GM23338 (cell line): ENCODE results near the gene STK16. TPM values are rescaled to one million over a fixed set of nuclear protein-coding genes. Genes with fewer than 3 reads are reported as not detected.

Experiments
- ATAC-seq: fragments of 200-7000 bp; cut with Tn5 transposase; 3 replicates; pipeline ENCODE4 v1.9.1; 2020
- DNase-seq: peaks from one replicate; pipeline ENCODE4 v3.0.0-alpha.2; 2015; ENCODE audit warnings: low spot score
- H2AFZ ChIP-seq: fragments of 200-600 bp; sonication (generic); 2 replicates; pipeline ENCODE4 v1.8.0; 2016; ENCODE audit warnings: antibody characterized with exemption, mild to moderate bottlenecking, moderate library complexity
- H3F3A ChIP-seq: fragments of 200-600 bp; sonication (generic); replicated peaks from 2 replicates; pipeline ENCODE4 v1.8.0; 2017; ENCODE audit warnings: antibody characterized with exemption, mixed run types, low read depth
- H3K27ac ChIP-seq: fragments of 200-600 bp; sonication (generic); 2 replicates; pipeline ENCODE4 v1.6.1; 2016; ENCODE audit warnings: low read depth
- H3K27me3 ChIP-seq: fragments of 200-600 bp; sonication (generic); 2 replicates; pipeline ENCODE4 v1.8.0; 2016; ENCODE audit warnings: mild to moderate bottlenecking, mixed run types, moderate library complexity; ENCODE audit not compliant: insufficient read depth
- H3K36me3 ChIP-seq: fragments of 200-600 bp; sonication (generic); 2 replicates; pipeline ENCODE4 v1.8.0; 2016; ENCODE audit warnings: mild to moderate bottlenecking; ENCODE audit not compliant: insufficient read depth
- H3K4me1 ChIP-seq: fragments of 200-600 bp; sonication (generic); 2 replicates; pipeline ENCODE4 v1.8.0; 2016; ENCODE audit warnings: mild to moderate bottlenecking, moderate library complexity; ENCODE audit not compliant: insufficient read depth
- H3K4me2 ChIP-seq: fragments of 200-600 bp; sonication (generic); 2 replicates; pipeline ENCODE4 v1.7.1; 2017; ENCODE audit warnings: mixed run types
- H3K4me3 ChIP-seq: fragments of 200-600 bp; sonication (generic); 2 replicates; pipeline ENCODE4 v1.6.1; 2016; ENCODE audit warnings: mixed run types
- H3K79me2 ChIP-seq: fragments of 200-600 bp; sonication (generic); replicated peaks from 2 replicates; pipeline ENCODE4 v1.8.0; 2017; ENCODE audit warnings: mild to moderate bottlenecking; ENCODE audit not compliant: insufficient read depth
- H3K9me2 ChIP-seq: fragments of 200-600 bp; sonication (generic); 2 replicates; pipeline ENCODE4 v1.8.0; 2017; ENCODE audit not compliant: insufficient read depth
- H4K20me1 ChIP-seq: fragments of 200-600 bp; sonication (generic); replicated peaks from 2 replicates; pipeline ENCODE4 v1.8.0; 2017; ENCODE audit warnings: mild to moderate bottlenecking; ENCODE audit not compliant: insufficient read depth
- H3K27ac Mint-ChIP-seq: 2 replicates; pipeline ENCODE4 v1.8.0; 2020; ENCODE audit warnings: inconsistent platforms, mild to moderate bottlenecking, moderate library complexity, mixed read lengths
- H3K27me3 Mint-ChIP-seq: 3 replicates; pipeline ENCODE4 v1.8.0; 2022; ENCODE audit warnings: low read depth, mild to moderate bottlenecking, moderate library complexity, mixed read lengths, inconsistent platforms; ENCODE audit not compliant: insufficient read depth, poor library complexity
- H3K36me3 Mint-ChIP-seq: 3 replicates; pipeline ENCODE4 v1.8.0; 2021; ENCODE audit warnings: low read depth, mild to moderate bottlenecking, inconsistent platforms, moderate library complexity, mixed read lengths
- H3K4me1 Mint-ChIP-seq: 3 replicates; pipeline ENCODE4 v1.8.0; 2020; ENCODE audit warnings: mild to moderate bottlenecking, inconsistent platforms, mixed read lengths
- H3K4me3 Mint-ChIP-seq: 3 replicates; pipeline ENCODE4 v1.8.0; 2021; ENCODE audit warnings: moderate library complexity, mild to moderate bottlenecking, inconsistent platforms, mixed read lengths
- H3K9me3 Mint-ChIP-seq: 3 replicates; pipeline ENCODE4 v1.8.0; 2020; ENCODE audit warnings: moderate library complexity, mild to moderate bottlenecking, inconsistent platforms, mixed read lengths
- CTCF ChIP-seq, 2 experiments: fragments of 200-600 bp in 1 of 2; sonication (generic) in 1 of 2; conservative IDR thresholded peaks; 2 replicates each; pipeline versions ENCODE4 v1.5.1 to v1.6.1; 2016 to 2017; ENCODE audit warnings: antibody characterized with exemption in 2 of 2, low read depth in 2 of 2, mild to moderate bottlenecking in 2 of 2, moderate library complexity in 1 of 2
- ETS1 ChIP-seq: IDR thresholded peaks from 2 replicates; pipeline ENCODE4 v1.6.1; 2016; ENCODE audit warnings: antibody characterized with exemption
- EZH2phosphoT487 ChIP-seq: fragments of 200-600 bp; sonication (generic); IDR thresholded peaks from one replicate; pipeline ENCODE4 v1.8.1; 2018; ENCODE audit warnings: antibody characterized with exemption; ENCODE audit not compliant: unreplicated experiment
- JUNB ChIP-seq: IDR thresholded peaks from one replicate; pipeline ENCODE4 v1.6.1; 2016; ENCODE audit warnings: antibody characterized with exemption; ENCODE audit not compliant: unreplicated experiment
- REST ChIP-seq: IDR thresholded peaks from one replicate; pipeline ENCODE4 v1.6.1; 2018; ENCODE audit warnings: antibody characterized with exemption; ENCODE audit not compliant: unreplicated experiment
- ZNF114 ChIP-seq: fragments of 250-450 bp; sonication (Bioruptor Pico); IDR thresholded peaks from 2 replicates; pipeline ENCODE4 v1.5.0; 2020; ENCODE audit warnings: mild to moderate bottlenecking, moderate library complexity
- ZNF331 ChIP-seq: fragments of 250-450 bp; sonication (Bioruptor Pico); IDR thresholded peaks from 2 replicates; pipeline ENCODE4 v1.5.0; 2020; ENCODE audit warnings: low read depth, mild to moderate bottlenecking, moderate library complexity
- ZNF462 ChIP-seq: fragments of 250-450 bp; sonication (Bioruptor Pico); IDR thresholded peaks from 2 replicates; pipeline ENCODE4 v1.5.0; 2020; ENCODE audit warnings: mild to moderate bottlenecking, moderate library complexity
- polyA plus RNA-seq: library from polyadenylated mRNA; unstranded; fragments of >200 nt; fragmentation: Nextera tagmentation; extraction: Ambion mirVana; gene quantifications from 2 replicates; pipeline ENCODE4 v1.2.1, GENCODE V29; 2016
- total RNA-seq: library from RNA; depleted of rRNA; stranded (reverse); fragments of >200 nt; shearing (Covaris generic); gene quantifications from 2 replicates; pipeline ENCODE4 v1.2.3, GENCODE V29; 2014

STK16 gene
- total and polyA plus RNA-seq, 2 experiments from 2014 or later, result 3.1 to 17.0 TPM

- H3K9me3 Mint-ChIP-seq, result no peaks in the 10 kb centered on the region
- peaks cover 47% of the 10 kb centered on the region for H3K4me1 Mint-ChIP-seq
- DNase-seq (peak; percentile 54), ATAC-seq (no peak)
- Histone ChIP-seq H3K4me3 (no peak overlapping the region), H3K9me2 (no peaks in the 10 kb centered on the region), H3K4me2 (no peak overlapping the region), H3K79me2 (0 out of 2 replicates have a peak, but pooled peaks cover 4% of the 10 kb centered on the region), H2AFZ (no peak overlapping the region), H3F3A (no peaks in the 10 kb centered on the region), H3K27me3 (peaks cover 11% of the 10 kb centered on the region; the same call in 1 of the 2 replicates), H3K4me1 (peaks cover 15% of the 10 kb centered on the region), H3K36me3 (peaks cover 3% of the 10 kb centered on the region; the same call in 1 of the 2 replicates), H3K27ac (no peak overlapping the region), H4K20me1 (no peaks in the 10 kb centered on the region)
- H3K27me3 Mint-ChIP-seq, result peaks cover 17% of the 10 kb centered on the region
- no peak overlapping the region for H3K27ac Mint-ChIP-seq
- peaks cover 44% of the 10 kb centered on the region for H3K36me3 Mint-ChIP-seq
- peak in 1 of 2 experiments; percentile 50; a peak in 2 of 4 replicates for TF ChIP-seq CTCF (conservative IDR thresholded peaks at IDR 0.05; ENCODE audit: low read depth in 2 of 2)
- TF ChIP-seq ETS1, result no peak
- no peak for TF ChIP-seq REST
- no peak for TF ChIP-seq ZNF331
- no peak for TF ChIP-seq JUNB
- no peak for TF ChIP-seq ZNF114 (CRISPR knock-in tag)
- no peak for TF ChIP-seq EZH2phosphoT487
- TF ChIP-seq ZNF462 (CRISPR knock-in tag), result no peak
- no peak overlapping the region; the same call in 2 of the 3 replicates for H3K4me3 Mint-ChIP-seq
Measured at GRCh38 chr2:219247678-219248642, 2.7 kb downstream of the STK16 start.
